Adipocyte (in vitro differentiated cells): ENCODE measurements around the gene LTBP3.
A peak's percentile ranks its signal among the peaks of the same experiment; 100 is the strongest.

Experiments used
- DNase-seq: peaks from one replicate; pipeline ENCODE4 v3.0.0-alpha.2; 2015; ENCODE audit warnings: low read depth
- H3K27me3 ChIP-seq: replicated peaks from 2 replicates; pipeline ENCODE4 v1.7.0; 2013; ENCODE audit warnings: mild to moderate bottlenecking, low read length, moderate library complexity; ENCODE audit not compliant: control insufficient read depth, insufficient read depth
- H3K36me3 ChIP-seq: 2 replicates; pipeline ENCODE4 v1.7.0; 2013; ENCODE audit warnings: low read length, mild to moderate bottlenecking, moderate library complexity; ENCODE audit not compliant: control insufficient read depth, insufficient read depth, severe bottlenecking
- H3K4me1 ChIP-seq: 2 replicates; pipeline ENCODE4 v1.7.0; 2013; ENCODE audit warnings: mild to moderate bottlenecking, low read length, moderate library complexity; ENCODE audit not compliant: control insufficient read depth, insufficient read depth
- H3K4me3 ChIP-seq: 2 replicates; pipeline ENCODE4 v1.7.0; 2013; ENCODE audit warnings: mild to moderate bottlenecking, low read length, moderate library complexity
- H3K9ac ChIP-seq: 2 replicates; pipeline ENCODE4 v1.7.0; 2013; ENCODE audit warnings: mild to moderate bottlenecking, low read length, moderate library complexity
- H3K9me3 ChIP-seq: 2 replicates; pipeline ENCODE4 v1.7.0; 2013; ENCODE audit warnings: mild to moderate bottlenecking, low read length, moderate library complexity; ENCODE audit not compliant: control insufficient read depth

LTBP3 gene

DNA sequence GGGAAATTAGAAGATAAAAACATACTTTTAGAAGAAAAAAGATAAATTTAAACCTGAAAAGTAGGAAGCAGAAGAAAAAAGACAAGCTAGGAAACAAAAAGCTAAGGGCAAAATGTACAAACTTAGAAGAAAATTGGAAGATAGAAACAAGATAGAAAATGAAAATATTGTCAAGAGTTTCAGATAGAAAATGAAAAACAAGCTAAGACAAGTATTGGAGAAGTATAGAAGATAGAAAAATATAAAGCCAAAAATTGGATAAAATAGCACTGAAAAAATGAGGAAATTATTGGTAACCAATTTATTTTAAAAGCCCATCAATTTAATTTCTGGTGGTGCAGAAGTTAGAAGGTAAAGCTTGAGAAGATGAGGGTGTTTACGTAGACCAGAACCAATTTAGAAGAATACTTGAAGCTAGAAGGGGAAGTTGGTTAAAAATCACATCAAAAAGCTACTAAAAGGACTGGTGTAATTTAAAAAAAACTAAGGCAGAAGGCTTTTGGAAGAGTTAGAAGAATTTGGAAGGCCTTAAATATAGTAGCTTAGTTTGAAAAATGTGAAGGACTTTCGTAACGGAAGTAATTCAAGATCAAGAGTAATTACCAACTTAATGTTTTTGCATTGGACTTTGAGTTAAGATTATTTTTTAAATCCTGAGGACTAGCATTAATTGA is 58.3 kb downstream of the LTBP3 start:
- H3K9me3 ChIP-seq = peaks cover 8% of the 10 kb centered on the region
- H3K36me3 ChIP-seq = peaks cover 44% of the 10 kb centered on the region
- DNase-seq = no peak
- peak overlapping the region; percentile 90 for H3K4me3 ChIP-seq
- no peaks in the 10 kb centered on the region for H3K27me3 ChIP-seq
- peaks cover 20% of the 10 kb centered on the region for H3K4me1 ChIP-seq
- peak overlapping the region; percentile 98 for H3K9ac ChIP-seq

DNA sequence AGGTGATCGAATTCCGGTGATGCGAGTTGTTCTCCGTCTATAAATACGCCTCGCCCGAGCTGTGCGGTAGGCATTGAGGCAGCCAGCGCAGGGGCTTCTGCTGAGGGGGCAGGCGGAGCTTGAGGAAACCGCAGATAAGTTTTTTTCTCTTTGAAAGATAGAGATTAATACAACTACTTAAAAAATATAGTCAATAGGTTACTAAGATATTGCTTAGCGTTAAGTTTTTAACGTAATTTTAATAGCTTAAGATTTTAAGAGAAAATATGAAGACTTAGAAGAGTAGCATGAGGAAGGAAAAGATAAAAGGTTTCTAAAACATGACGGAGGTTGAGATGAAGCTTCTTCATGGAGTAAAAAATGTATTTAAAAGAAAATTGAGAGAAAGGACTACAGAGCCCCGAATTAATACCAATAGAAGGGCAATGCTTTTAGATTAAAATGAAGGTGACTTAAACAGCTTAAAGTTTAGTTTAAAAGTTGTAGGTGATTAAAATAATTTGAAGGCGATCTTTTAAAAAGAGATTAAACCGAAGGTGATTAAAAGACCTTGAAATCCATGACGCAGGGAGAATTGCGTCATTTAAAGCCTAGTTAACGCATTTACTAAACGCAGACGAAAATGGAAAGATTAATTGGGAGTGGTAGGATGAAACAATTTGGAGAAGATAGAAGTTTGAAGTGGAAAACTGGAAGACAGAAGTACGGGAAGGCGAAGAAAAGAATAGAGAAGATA is 59.0 kb downstream of the LTBP3 start, which contains the start of gene MALAT1:
Gene MALAT1 (plus strand): TSS at position 69 of the 736 bp plus-strand sequence.
- peaks cover 27% of the 10 kb centered on the region for H3K4me1 ChIP-seq
- peaks cover 8% of the 10 kb centered on the region for H3K9me3 ChIP-seq
- DNase-seq = peak; percentile 97
- H3K36me3 ChIP-seq = peaks cover 37% of the 10 kb centered on the region
- peak within 1 kb of the TSS; percentile 90 for H3K4me3 ChIP-seq
- H3K27me3 ChIP-seq = no peaks in the 10 kb centered on the region
- H3K9ac ChIP-seq = peak within 1 kb of the TSS; percentile 98

DNA sequence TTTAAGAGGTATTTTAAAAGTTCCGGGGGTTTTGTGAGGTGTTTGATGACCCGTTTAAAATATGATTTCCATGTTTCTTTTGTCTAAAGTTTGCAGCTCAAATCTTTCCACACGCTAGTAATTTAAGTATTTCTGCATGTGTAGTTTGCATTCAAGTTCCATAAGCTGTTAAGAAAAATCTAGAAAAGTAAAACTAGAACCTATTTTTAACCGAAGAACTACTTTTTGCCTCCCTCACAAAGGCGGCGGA is 59.5 kb downstream of the LTBP3 start:
- Histone ChIP-seq H3K9ac (peak overlapping the region; percentile 98), H3K9me3 (peaks cover 5% of the 10 kb centered on the region), H3K36me3 (peaks cover 32% of the 10 kb centered on the region), H3K27me3 (no peaks in the 10 kb centered on the region), H3K4me3 (peak overlapping the region; percentile 90), H3K4me1 (peaks cover 31% of the 10 kb centered on the region)
- DNase-seq = no peak

DNA sequence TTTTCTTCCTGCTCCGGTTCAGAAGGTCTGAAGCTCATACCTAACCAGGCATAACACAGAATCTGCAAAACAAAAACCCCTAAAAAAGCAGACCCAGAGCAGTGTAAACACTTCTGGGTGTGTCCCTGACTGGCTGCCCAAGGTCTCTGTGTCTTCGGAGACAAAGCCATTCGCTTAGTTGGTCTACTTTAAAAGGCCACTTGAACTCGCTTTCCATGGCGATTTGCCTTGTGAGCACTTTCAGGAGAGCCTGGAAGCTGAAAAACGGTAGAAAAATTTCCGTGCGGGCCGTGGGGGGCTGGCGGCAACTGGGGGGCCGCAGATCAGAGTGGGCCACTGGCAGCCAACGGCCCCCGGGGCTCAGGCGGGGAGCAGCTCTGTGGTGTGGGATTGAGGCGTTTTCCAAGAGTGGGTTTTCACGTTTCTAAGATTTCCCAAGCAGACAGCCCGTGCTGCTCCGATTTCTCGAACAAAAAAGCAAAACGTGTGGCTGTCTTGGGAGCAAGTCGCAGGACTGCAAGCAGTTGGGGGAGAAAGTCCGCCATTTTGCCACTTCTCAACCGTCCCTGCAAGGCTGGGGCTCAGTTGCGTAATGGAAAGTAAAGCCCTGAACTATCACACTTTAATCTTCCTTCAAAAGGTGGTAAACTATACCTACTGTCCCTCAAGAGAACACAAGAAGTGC is 60.0 kb downstream of the LTBP3 start:
- Histone ChIP-seq H3K27me3 (no peaks in the 10 kb centered on the region), H3K9ac (peak overlapping the region; percentile 98), H3K9me3 (peaks cover 3% of the 10 kb centered on the region), H3K36me3 (peaks cover 27% of the 10 kb centered on the region), H3K4me3 (peak overlapping the region; percentile 90), H3K4me1 (peaks cover 36% of the 10 kb centered on the region)
- peak; percentile 80 for DNase-seq

DNA sequence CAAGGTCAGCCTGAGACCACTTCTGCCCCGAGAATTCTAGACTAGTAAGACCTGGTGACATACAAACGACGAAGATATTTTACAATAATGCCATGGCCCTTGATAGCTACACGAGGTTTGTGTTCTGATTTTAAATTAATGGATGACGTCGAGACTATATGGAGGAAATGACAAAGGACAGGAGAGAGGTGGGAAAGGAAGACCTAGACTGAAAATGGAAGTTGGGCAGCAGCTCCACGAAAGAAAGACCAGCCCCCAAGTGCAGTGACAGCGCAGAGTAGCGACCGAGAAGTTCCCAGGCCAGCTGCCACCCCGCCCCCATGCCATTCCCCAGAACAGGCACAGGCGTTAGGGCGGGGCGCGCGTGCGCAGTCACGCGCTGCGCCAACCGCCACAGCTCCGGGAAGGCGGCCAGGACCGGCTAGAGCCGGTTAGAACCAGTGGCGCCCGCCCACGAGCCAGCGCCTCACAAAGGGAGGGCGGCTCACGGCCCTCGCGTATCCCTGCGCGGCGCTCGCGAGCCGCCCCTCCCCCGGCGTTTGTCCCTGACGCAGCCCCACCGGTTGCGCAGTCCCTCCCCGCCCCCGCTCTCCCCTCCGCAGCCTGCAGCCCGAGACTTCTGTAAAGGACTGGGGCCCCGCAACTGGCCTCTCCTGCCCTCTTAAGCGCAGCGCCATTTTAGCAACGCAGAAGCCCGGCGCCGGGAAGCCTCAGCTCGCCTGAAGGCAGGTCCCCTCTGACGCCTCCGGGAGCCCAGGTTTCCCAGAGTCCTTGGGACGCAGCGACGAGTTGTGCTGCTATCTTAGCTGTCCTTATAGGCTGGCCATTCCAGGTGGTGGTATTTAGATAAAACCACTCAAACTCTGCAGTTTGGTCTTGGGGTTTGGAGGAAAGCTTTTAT is 60.8 kb downstream of the LTBP3 start:
- H3K4me1 ChIP-seq = peaks cover 43% of the 10 kb centered on the region
- peaks cover 19% of the 10 kb centered on the region for H3K36me3 ChIP-seq
- H3K4me3 ChIP-seq = peak overlapping the region; percentile 90
- peak overlapping the region; percentile 98 for H3K9ac ChIP-seq
- peak; percentile 99 for DNase-seq
- H3K27me3 ChIP-seq = no peaks in the 10 kb centered on the region
- no peaks in the 10 kb centered on the region for H3K9me3 ChIP-seq

DNA sequence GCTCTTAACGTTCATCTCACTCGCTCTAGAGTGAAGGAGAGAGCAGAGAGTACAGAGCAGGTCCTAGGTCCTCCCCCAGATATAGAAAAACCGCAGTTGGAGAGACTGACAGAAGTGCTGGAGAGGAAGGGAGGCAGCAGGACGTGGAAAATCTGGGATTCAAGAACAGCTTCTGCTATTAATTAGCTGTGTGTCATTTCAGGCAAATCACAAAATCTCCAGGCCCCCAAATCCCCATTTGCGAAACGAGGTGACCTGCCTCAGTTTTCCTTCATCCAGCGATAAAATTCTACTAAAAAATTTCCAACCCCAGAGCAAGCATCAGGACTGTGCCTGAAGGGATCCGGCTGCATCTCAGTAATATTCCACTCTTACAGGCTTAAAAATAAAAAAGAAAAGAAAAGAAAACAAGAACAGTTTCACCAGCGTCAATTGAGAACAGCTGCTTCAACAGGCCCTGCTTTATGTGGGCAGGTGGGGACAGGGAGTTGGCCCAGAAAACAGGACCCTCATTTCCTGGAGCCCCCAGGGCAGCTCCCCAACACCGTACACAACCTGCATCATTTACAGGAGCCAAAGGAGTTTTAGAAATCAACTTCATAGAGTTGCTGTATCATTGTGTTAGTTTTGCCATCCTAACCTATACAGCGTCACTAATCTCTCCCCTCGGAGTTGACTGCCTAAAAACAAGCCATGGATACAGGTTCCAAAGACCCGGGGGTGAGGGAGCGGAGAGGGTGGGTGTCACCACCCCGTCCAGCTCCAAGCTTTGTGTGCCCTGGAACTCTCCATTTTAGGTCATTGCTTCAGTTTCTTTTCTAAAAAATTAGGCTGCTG is 61.6 kb downstream of the LTBP3 start:
- H3K27me3 ChIP-seq = no peaks in the 10 kb centered on the region
- H3K9ac ChIP-seq = peak overlapping the region; percentile 94
- H3K9me3 ChIP-seq = no peaks in the 10 kb centered on the region
- peaks cover 11% of the 10 kb centered on the region for H3K36me3 ChIP-seq
- DNase-seq = peak; percentile 81
- peak overlapping the region; percentile 79 for H3K4me3 ChIP-seq
- H3K4me1 ChIP-seq = peaks cover 52% of the 10 kb centered on the region

DNA sequence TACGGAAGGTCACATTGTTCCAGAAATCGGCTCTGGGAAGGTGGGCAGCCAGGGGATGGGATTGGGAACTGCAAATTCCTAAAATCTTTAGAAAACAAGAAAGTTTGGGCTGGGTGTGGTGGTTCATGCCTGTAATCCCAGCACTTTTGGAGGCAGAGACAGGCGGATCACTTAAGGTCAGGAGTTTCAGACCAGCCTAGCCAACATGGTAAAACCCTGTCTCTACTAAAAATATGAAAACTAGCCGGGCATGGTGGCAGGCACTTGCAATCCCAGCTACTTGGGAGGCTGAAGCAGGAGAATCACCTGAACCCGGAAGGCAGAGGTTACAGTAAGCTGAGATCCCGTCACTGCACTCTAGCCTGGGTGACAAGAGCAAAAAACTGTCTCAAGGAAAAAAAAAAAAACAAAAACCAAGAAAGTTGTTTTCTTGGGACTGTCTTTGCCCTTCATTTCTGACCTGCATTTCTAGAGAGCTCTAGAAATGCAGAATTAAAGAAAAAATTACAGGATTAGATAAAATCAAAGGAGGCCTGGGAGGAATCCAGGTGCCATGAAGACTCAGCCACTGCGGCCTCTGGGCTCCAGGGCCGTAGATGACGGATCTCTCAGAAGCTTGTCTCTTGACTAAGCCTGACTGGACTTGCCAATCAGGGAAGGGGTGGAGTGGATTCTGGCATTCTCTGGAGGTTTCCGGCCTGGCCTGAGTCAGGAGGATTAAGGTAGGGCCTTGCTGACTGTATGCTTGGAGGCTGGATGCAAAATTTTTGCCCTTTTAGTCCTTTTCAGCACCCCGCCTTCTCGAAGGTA is 64.6 kb downstream of the LTBP3 start:
- H3K4me3 ChIP-seq = peak overlapping the region; percentile 71
- no peaks in the 10 kb centered on the region for H3K36me3 ChIP-seq
- no peaks in the 10 kb centered on the region for H3K9me3 ChIP-seq
- H3K4me1 ChIP-seq = peaks cover 82% of the 10 kb centered on the region
- H3K27me3 ChIP-seq = no peaks in the 10 kb centered on the region
- peak; percentile 89 for DNase-seq
- peak overlapping the region; percentile 94 for H3K9ac ChIP-seq

DNA sequence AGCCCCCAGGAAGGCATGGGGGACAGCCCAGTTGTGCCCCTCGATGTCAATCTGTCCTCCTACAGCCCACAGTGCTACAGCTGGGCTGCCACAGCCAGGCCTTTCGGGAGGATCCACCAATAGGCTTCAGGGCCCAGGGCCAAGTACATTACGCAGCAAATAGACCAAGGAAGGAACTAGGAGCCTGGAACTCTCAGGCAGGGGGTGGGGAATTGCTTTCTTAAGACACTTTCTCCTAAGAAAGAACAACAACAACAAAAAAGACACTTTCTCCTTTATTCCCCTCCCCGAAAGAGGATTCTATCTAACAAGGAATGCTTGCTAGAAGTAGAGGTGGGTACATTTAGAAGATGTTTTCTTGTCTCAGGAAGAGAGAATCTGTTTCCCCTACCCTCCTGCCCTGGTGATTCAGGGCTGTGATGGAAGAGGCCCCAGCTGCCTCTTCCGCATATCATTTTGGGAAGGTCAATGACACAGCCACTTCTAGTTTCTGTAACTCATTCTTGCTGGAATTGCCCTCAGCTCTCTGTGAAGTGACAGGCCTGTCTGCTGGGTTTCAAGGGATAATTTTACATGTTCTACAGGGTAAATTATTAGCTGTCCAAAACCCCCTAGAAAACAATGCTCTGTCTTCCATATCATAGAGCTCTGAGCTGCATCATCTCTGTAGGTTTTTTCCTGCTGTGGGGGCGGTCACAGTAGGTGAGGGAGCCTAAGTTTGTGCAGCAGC is 65.4 kb downstream of the LTBP3 start:
- H3K9me3 ChIP-seq = no peaks in the 10 kb centered on the region
- no peaks in the 10 kb centered on the region for H3K36me3 ChIP-seq
- peak overlapping the region; percentile 94 for H3K9ac ChIP-seq
- peak overlapping the region; percentile 71 for H3K4me3 ChIP-seq
- DNase-seq = peak; percentile 82
- no peaks in the 10 kb centered on the region for H3K27me3 ChIP-seq
- H3K4me1 ChIP-seq = peaks cover 89% of the 10 kb centered on the region

DNA sequence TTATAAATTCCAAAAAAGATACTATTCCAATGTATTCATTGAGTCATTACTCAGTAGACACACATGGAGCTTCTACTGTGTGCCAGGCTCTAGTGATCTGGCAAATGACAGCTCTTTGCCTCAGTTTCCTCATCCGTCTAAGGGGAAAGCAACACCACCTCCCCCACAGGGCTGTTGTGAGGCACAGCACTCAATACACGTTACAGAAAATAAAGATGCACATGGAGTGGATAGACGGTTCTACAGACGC is 65.8 kb downstream of the LTBP3 start:
- Histone ChIP-seq H3K9ac (peak overlapping the region; percentile 94), H3K4me3 (peak overlapping the region; percentile 71), H3K27me3 (no peaks in the 10 kb centered on the region), H3K9me3 (no peaks in the 10 kb centered on the region), H3K4me1 (peaks cover 91% of the 10 kb centered on the region), H3K36me3 (no peaks in the 10 kb centered on the region)
- no peak for DNase-seq
